ENCODE results near the gene RPS2. TPM values are rescaled to one million over a fixed set of nuclear protein-coding genes. Genes with fewer than 3 reads are reported as not detected.

The RPS2 gene
- total and polyA plus RNA-seq, 2 of the 8 experiments (the other 6 are each of a cell fraction or from before 2014, with no cell fraction given) = 4,042 to 16,783 TPM

- TF ChIP-seq, protein P1, sequence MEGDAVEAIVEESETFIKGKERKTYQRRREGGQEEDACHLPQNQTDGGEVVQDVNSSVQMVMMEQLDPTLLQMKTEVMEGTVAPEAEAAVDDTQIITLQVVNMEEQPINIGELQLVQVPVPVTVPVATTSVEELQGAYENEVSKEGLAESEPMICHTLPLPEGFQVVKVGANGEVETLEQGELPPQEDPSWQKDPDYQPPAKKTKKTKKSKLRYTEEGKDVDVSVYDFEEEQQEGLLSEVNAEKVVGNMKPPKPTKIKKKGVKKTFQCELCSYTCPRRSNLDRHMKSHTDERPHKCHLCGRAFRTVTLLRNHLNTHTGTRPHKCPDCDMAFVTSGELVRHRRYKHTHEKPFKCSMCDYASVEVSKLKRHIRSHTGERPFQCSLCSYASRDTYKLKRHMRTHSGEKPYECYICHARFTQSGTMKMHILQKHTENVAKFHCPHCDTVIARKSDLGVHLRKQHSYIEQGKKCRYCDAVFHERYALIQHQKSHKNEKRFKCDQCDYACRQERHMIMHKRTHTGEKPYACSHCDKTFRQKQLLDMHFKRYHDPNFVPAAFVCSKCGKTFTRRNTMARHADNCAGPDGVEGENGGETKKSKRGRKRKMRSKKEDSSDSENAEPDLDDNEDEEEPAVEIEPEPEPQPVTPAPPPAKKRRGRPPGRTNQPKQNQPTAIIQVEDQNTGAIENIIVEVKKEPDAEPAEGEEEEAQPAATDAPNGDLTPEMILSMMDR (IDR thresholded peaks at IDR 0.05; ENCODE audit: control extremely low read depth in 1 of 3, insufficient read depth in 1 of 3, low read depth in 1 of 3, low read length in 3 of 3) = no peak
- no peak for TF ChIP-seq TEAD4 (IDR thresholded peaks at IDR 0.05; ENCODE audit: low read depth, low read length)
- TF ChIP-seq ZNF274 (IDR thresholded peaks at IDR 0.05; ENCODE audit: borderline replicate concordance, extremely low read depth, low read length) = no peak
- TF ChIP-seq FOSL1 (IDR thresholded peaks at IDR 0.05; ENCODE audit: insufficient read depth, low read depth, low read length) = no peak
- no peak for TF ChIP-seq BACH1 (IDR thresholded peaks at IDR 0.05; ENCODE audit: low read length)
- TF ChIP-seq ATF2 (IDR thresholded peaks at IDR 0.05; ENCODE audit: low read length) = no peak
- no peak for TF ChIP-seq CHD1 (IDR thresholded peaks at IDR 0.05; ENCODE audit: low read depth, low read length)
- TF ChIP-seq, protein P2, sequence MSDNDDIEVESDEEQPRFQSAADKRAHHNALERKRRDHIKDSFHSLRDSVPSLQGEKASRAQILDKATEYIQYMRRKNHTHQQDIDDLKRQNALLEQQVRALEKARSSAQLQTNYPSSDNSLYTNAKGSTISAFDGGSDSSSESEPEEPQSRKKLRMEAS (IDR thresholded peaks at IDR 0.05) = no peak
- TF ChIP-seq SIX5 (IDR thresholded peaks at IDR 0.05; ENCODE audit: low read depth, low read length) = no peak
Measured at GRCh38 chr16:2006317-2006716, 41.7 kb upstream of the RPS2 start (continued).

Data from H1 (cell line).